WERI-Rb-1 (cell line): ENCODE measurements around the gene NTRK2.

Source experiments
- DNase-seq: peaks from one replicate; pipeline ENCODE4 v3.0.0-alpha.2; 2020
- H3K27ac ChIP-seq: fragments of 250-450 bp; sonication (Bioruptor Pico); 2 replicates; pipeline ENCODE4 v1.5.1; 2020; ENCODE audit warnings: mild to moderate bottlenecking, moderate library complexity
- H3K27me3 ChIP-seq: fragments of 250-450 bp; sonication (Bioruptor Pico); 2 replicates; pipeline ENCODE4 v1.5.1; 2021; ENCODE audit warnings: mild to moderate bottlenecking, low read depth, moderate library complexity; ENCODE audit not compliant: insufficient read depth, severe bottlenecking
- H3K36me3 ChIP-seq: fragments of 250-450 bp; sonication (Bioruptor Pico); 2 replicates; pipeline ENCODE4 v1.5.1; 2020; ENCODE audit warnings: mild to moderate bottlenecking, moderate library complexity
- H3K4me3 ChIP-seq: 2 replicates; pipeline ENCODE4 v1.5.1; 2011; ENCODE audit warnings: low read depth, mild to moderate bottlenecking, control low read depth, low read length
- H3K9me3 ChIP-seq: fragments of 250-450 bp; sonication (Bioruptor Pico); 2 replicates; pipeline ENCODE4 v1.5.1; 2021; ENCODE audit warnings: mild to moderate bottlenecking, moderate library complexity; ENCODE audit not compliant: severe bottlenecking
- CTCF ChIP-seq: IDR thresholded peaks from 2 replicates; pipeline ENCODE4 v1.5.1; 2011; ENCODE audit warnings: low read depth, mild to moderate bottlenecking, control low read depth, inconsistent platforms, low read length

The NTRK2 gene

GRCh38 chr9:84673806-84674205, 4.3 kb downstream of the NTRK2 start:
- no peak for TF ChIP-seq CTCF
- no peak for DNase-seq
- Histone ChIP-seq H3K27me3 (peaks cover 81% of the 10 kb centered on the region), H3K36me3 (no peaks in the 10 kb centered on the region), H3K4me3 (no peak overlapping the region), H3K9me3 (no peaks in the 10 kb centered on the region), H3K27ac (no peak overlapping the region)

- H3K4me3 ChIP-seq = no peak overlapping the region
- no peak for TF ChIP-seq CTCF
- DNase-seq = no peak
- H3K27me3 ChIP-seq = peaks cover 70% of the 10 kb centered on the region
- no peak overlapping the region for H3K27ac ChIP-seq
- no peaks in the 10 kb centered on the region for H3K36me3 ChIP-seq
- no peaks in the 10 kb centered on the region for H3K9me3 ChIP-seq
Observed at GRCh38 chr9:84677080-84677479, 7.6 kb downstream of the NTRK2 start.

GRCh38 chr9:84679571-84679970, 10.0 kb downstream of the NTRK2 start:
- no peak for TF ChIP-seq CTCF
- H3K36me3 ChIP-seq = no peaks in the 10 kb centered on the region
- no peak for DNase-seq

GRCh38 chr9:84681516-84682285, 12.2 kb downstream of the NTRK2 start:
- Histone ChIP-seq H3K9me3 (no peaks in the 10 kb centered on the region), H3K27ac (no peak overlapping the region), H3K36me3 (no peaks in the 10 kb centered on the region), H3K27me3 (peaks cover 61% of the 10 kb centered on the region), H3K4me3 (no peak overlapping the region)
- DNase-seq = no peak
- TF ChIP-seq CTCF = no peak

More at GRCh38 chr9:84679571-84679970, 10.0 kb downstream of the NTRK2 start:
- Histone ChIP-seq H3K27ac (no peak overlapping the region), H3K27me3 (peaks cover 58% of the 10 kb centered on the region), H3K4me3 (no peak overlapping the region), H3K9me3 (no peaks in the 10 kb centered on the region)

- H3K27ac ChIP-seq = no peak overlapping the region
- DNase-seq = no peak
- no peak overlapping the region for H3K4me3 ChIP-seq
- no peak for TF ChIP-seq CTCF
- no peaks in the 10 kb centered on the region for H3K9me3 ChIP-seq
- H3K36me3 ChIP-seq = no peaks in the 10 kb centered on the region
- peaks cover 43% of the 10 kb centered on the region for H3K27me3 ChIP-seq
Observed at GRCh38 chr9:84686068-84686467, 16.5 kb downstream of the NTRK2 start.

- no peak for TF ChIP-seq CTCF
- Histone ChIP-seq H3K4me3 (no peak overlapping the region), H3K27ac (no peak overlapping the region), H3K36me3 (no peaks in the 10 kb centered on the region), H3K9me3 (no peaks in the 10 kb centered on the region), H3K27me3 (peaks cover 38% of the 10 kb centered on the region)
- DNase-seq = no peak
Observed at GRCh38 chr9:84688956-84689355, 19.4 kb downstream of the NTRK2 start.
